Sigmoid colon (tissue), 4 donors: Measurements from ENCODE around the gene GOLGA8S.

Source experiments
- CTCF ChIP-seq, 4 experiments: fragments of 450-650 bp in 3 of 4; fragments of 200-600 bp in 1 of 4; IDR thresholded peaks; one replicate each; pipeline ENCODE4 v1.5.1; 2016 to 2019; ENCODE audit warnings: antibody characterized with exemption in 4 of 4, mild to moderate bottlenecking in 3 of 4, moderate library complexity in 2 of 4
- EP300 ChIP-seq, 4 donors: sonication (generic); formaldehyde crosslinking; IDR thresholded peaks; one replicate each; pipeline ENCODE4 v1.6.1; 2017; ENCODE audit warnings: antibody characterized with exemption in 4 of 4
- POLR2A ChIP-seq, 2 donors: fragments of 450-650 bp; IDR thresholded peaks; one replicate each; pipeline ENCODE4 v1.6.1; 2016; ENCODE audit warnings: antibody characterized with exemption in 2 of 2, mild to moderate bottlenecking in 2 of 2, moderate library complexity in 2 of 2
- POLR2AphosphoS5 ChIP-seq, 4 donors: sonication (generic); formaldehyde crosslinking; IDR thresholded peaks; one replicate each; pipeline ENCODE4 v1.6.1; 2017; ENCODE audit warnings: antibody characterized with exemption in 4 of 4

DNA sequence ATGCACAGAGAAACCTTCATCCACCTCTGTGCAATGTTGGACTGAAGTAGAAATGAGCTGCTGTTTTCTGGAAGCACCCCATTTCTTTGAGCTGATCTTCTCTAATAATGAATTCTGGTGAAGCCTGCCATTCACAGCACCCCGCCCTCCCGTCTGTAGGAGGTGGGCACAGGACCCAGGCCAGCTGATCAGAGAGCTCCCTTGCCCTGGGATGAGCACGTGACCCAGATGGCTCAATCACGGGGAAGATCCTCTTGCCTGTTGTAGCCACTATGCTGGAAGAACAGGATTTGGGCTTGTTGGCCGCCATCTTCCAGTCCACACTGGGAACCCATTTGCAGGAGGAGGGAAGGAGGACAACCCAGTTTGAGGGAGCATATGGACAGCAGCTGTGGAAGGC, 48.0 kb downstream of the GOLGA8S start:
- TF ChIP-seq CTCF (IDR thresholded peaks at IDR 0.05) (no peak), POLR2A (IDR thresholded peaks at IDR 0.05) (no peak), POLR2AphosphoS5 (IDR thresholded peaks at IDR 0.05) (no peak), EP300 (IDR thresholded peaks at IDR 0.05) (no peak)
